Measurements from ENCODE around the gene KRT7. TPM values are rescaled to one million over a fixed set of nuclear protein-coding genes. Genes with fewer than 3 reads are reported as not detected.

Gene KRT7
- polyA plus RNA-seq, 1 of the 3 experiments (the other 2 are of a cell fraction) = 5.4 TPM

GRCh38 chr12:52193532-52193931, 39.5 kb upstream of the KRT7 start:
- Histone ChIP-seq H3K9ac (peak overlapping the region; percentile 31; the same call in 1 of the 2 replicates), H3K27me3 (ENCODE audit: insufficient read depth) (no peaks in the 10 kb centered on the region), H3K4me1 (ENCODE audit: control insufficient read depth in 1 of 2, insufficient read depth in 2 of 2, low read depth in 1 of 2, low read length in 1 of 2) (peaks cover 51 to 71% of the 10 kb centered on the region in 2 experiments), H3K9me2 (no peaks in the 10 kb centered on the region), H3F3A (replicated peaks; ENCODE audit: insufficient read depth) (peaks cover 4% of the 10 kb centered on the region), H3K79me2 (ENCODE audit: insufficient read depth) (no peaks in the 10 kb centered on the region; the same call in 1 of the 2 replicates), H3K36me3 (replicated peaks in 1 of 2; ENCODE audit: control insufficient read depth in 1 of 2, insufficient read depth in 2 of 2, low read length in 1 of 2) (no peaks in the 10 kb centered on the region), H2AFZ (ENCODE audit: low read depth) (no peak overlapping the region), H3K4me2 (peak overlapping the region; percentile 17), H3K4me3 (ENCODE audit: low read depth in 2 of 2, low read length in 1 of 2) (no peak overlapping the region), H3K27ac (ENCODE audit: low read depth in 2 of 2, low read length in 1 of 2) (peak overlapping the region; percentile 87 to 88), H3K9me3 (no peaks in the 10 kb centered on the region), H4K20me1 (ENCODE audit: insufficient read depth) (no peaks in the 10 kb centered on the region)
- TF ChIP-seq RCOR1 (IDR thresholded peaks at IDR 0.05; ENCODE audit: low read length) = no peak
- peak; percentile 20; the same call in 1 of the 2 replicates for TF ChIP-seq TCF12 (IDR thresholded peaks at IDR 0.05)
- no peak for TF ChIP-seq SIN3A (IDR thresholded peaks at IDR 0.05; ENCODE audit: borderline replicate concordance, low read depth, low read length)
- no peak for TF ChIP-seq REST (IDR thresholded peaks at IDR 0.05; ENCODE audit: low read depth, low read length)
- no peak for TF ChIP-seq NFIC (IDR thresholded peaks at IDR 0.05; ENCODE audit: borderline replicate concordance)
- TF ChIP-seq IRF3 (IDR thresholded peaks at IDR 0.05; ENCODE audit: low read depth, low read length) = no peak
- no peak for TF ChIP-seq MXI1 (IDR thresholded peaks at IDR 0.05; ENCODE audit: low read depth, low read length)
- no peak for TF ChIP-seq USF1 (IDR thresholded peaks at IDR 0.05; ENCODE audit: borderline replicate concordance, low read depth)
- WGBS (ENCODE audit: low lambda C conversion rate) = 76% methylated on average over 4 of the region's 6 CpGs
- CTCF ChIA-PET = interaction anchor here (0.8 to 1.8 kb wide), 6 partner anchors 9 to 687 kb away, joined by 3 to 8 read pairs (median 4); no protein-coding TSS in a partner anchor
- POLR2A ChIA-PET = interaction anchor here (0.9 kb wide), 1 partner anchor 9 kb away, joined by 3 read pairs; no protein-coding TSS in a partner anchor
- no peak for DNase-seq

- no peaks in the 10 kb centered on the region for H3K9me3 ChIP-seq
- peak overlapping the region; percentile 17 for H3K4me2 ChIP-seq
- 21% methylated on average over 5 of the region's 6 CpGs for WGBS (ENCODE audit: low lambda C conversion rate)
- CTCF ChIA-PET = interaction anchor here (0.8 to 1.8 kb wide), 6 partner anchors 9 to 686 kb away, joined by 3 to 8 read pairs (median 4); no protein-coding TSS in a partner anchor
- POLR2A ChIA-PET = interaction anchor here (0.9 kb wide), 1 partner anchor 9 kb away, joined by 3 read pairs; no protein-coding TSS in a partner anchor
- peaks cover 4% of the 10 kb centered on the region for H3F3A ChIP-seq (replicated peaks; ENCODE audit: insufficient read depth)
- no peaks in the 10 kb centered on the region for H4K20me1 ChIP-seq (ENCODE audit: insufficient read depth)
- H3K9me2 ChIP-seq = no peaks in the 10 kb centered on the region
- peak overlapping the region; percentile 31; the same call in 1 of the 2 replicates for H3K9ac ChIP-seq
- no peaks in the 10 kb centered on the region for H3K27me3 ChIP-seq (ENCODE audit: insufficient read depth)
- no peak for DNase-seq
- TF ChIP-seq FOXM1 (IDR thresholded peaks at IDR 0.05; ENCODE audit: low read depth) (no peak), MAX (IDR thresholded peaks at IDR 0.05; ENCODE audit: low read depth) (0 out of 2 replicates have a peak, but pooled peaks have one; percentile 12), NFIC (IDR thresholded peaks at IDR 0.05; ENCODE audit: borderline replicate concordance) (peak; percentile 72), ELF1 (IDR thresholded peaks at IDR 0.05) (no peak), EP300 (IDR thresholded peaks at IDR 0.05; ENCODE audit: borderline replicate concordance in 1 of 2, low read depth in 1 of 2, low read length in 1 of 2) (peak in 1 of 2 experiments; percentile 16; a peak in 1 of 4 replicates), RFX5 (IDR thresholded peaks at IDR 0.05; ENCODE audit: low read length) (no peak), JUND (IDR thresholded peaks at IDR 0.05) (no peak), PBX3 (IDR thresholded peaks at IDR 0.05) (peak; percentile 26)
- no peak overlapping the region for H2AFZ ChIP-seq (ENCODE audit: low read depth)
- H3K4me3 ChIP-seq (ENCODE audit: low read depth in 2 of 2, low read length in 1 of 2) = no peak overlapping the region
- H3K36me3 ChIP-seq (replicated peaks in 1 of 2; ENCODE audit: control insufficient read depth in 1 of 2, insufficient read depth in 2 of 2, low read length in 1 of 2) = no peaks in the 10 kb centered on the region
- no peaks in the 10 kb centered on the region; the same call in 1 of the 2 replicates for H3K79me2 ChIP-seq (ENCODE audit: insufficient read depth)
- peak overlapping the region; percentile 87 to 88 for H3K27ac ChIP-seq (ENCODE audit: low read depth in 2 of 2, low read length in 1 of 2)
- H3K4me1 ChIP-seq (ENCODE audit: control insufficient read depth in 1 of 2, insufficient read depth in 2 of 2, low read depth in 1 of 2, low read length in 1 of 2) = peaks cover 51 to 73% of the 10 kb centered on the region in 2 experiments
These were observed 39.1 kb upstream of the KRT7 start for GRCh38 chr12:52193991-52194390.

All from SK-N-SH (cell line).